Measurements from ENCODE around the gene GRIP1.

The GRIP1 gene

GRCh38 chr12:66648033-66648735, 30.7 kb downstream of the GRIP1 start:
- Histone ChIP-seq H4K20me1 (ENCODE audit: low read depth, low read length) (no peaks in the 10 kb centered on the region), H3K4me3 (ENCODE audit: insufficient read depth, low read length, poor library complexity, severe bottlenecking) (no peak overlapping the region), H3F3A (ENCODE audit: insufficient read depth) (no peaks in the 10 kb centered on the region), H3K27ac (ENCODE audit: low read depth, low read length) (no peak overlapping the region), H2AFZ (ENCODE audit: low read depth, low read length, severe bottlenecking) (no peak overlapping the region), H3K9me2 (replicated peaks; ENCODE audit: insufficient read depth, low read length) (no peaks in the 10 kb centered on the region), H3K36me3 (ENCODE audit: low read length) (no peaks in the 10 kb centered on the region), H3K9ac (ENCODE audit: low read length) (no peak overlapping the region), H3K4me2 (ENCODE audit: low read depth, low read length, poor library complexity, severe bottlenecking) (no peak overlapping the region), H3K79me2 (ENCODE audit: insufficient read depth, low read length) (no peaks in the 10 kb centered on the region), H3K27me3 (ENCODE audit: low read length) (no peaks in the 10 kb centered on the region), H3K9me3 (ENCODE audit: insufficient read depth, low read length) (no peaks in the 10 kb centered on the region)
- TF ChIP-seq CTCF (IDR thresholded peaks at IDR 0.05; ENCODE audit: insufficient read depth, low read length, poor library complexity, severe bottlenecking) = no peak
- TF ChIP-seq EZH2phosphoT487 (conservative IDR thresholded peaks at IDR 0.05; ENCODE audit: low read length) = no peak

GRCh38 chr12:66647034-66647691, 31.7 kb downstream of the GRIP1 start:
- no peak overlapping the region for H3K27ac ChIP-seq (ENCODE audit: low read depth, low read length)

GRCh38 chr12:66644151-66644550, 34.7 kb downstream of the GRIP1 start:
- Histone ChIP-seq H3K27ac (ENCODE audit: low read depth, low read length) (no peak overlapping the region), H3K4me3 (ENCODE audit: insufficient read depth, low read length, poor library complexity, severe bottlenecking) (no peak overlapping the region), H3K27me3 (ENCODE audit: low read length) (no peaks in the 10 kb centered on the region), H3K9me3 (ENCODE audit: insufficient read depth, low read length) (no peaks in the 10 kb centered on the region), H2AFZ (ENCODE audit: low read depth, low read length, severe bottlenecking) (no peak overlapping the region), H3K79me2 (ENCODE audit: insufficient read depth, low read length) (no peaks in the 10 kb centered on the region), H3K36me3 (ENCODE audit: low read length) (no peaks in the 10 kb centered on the region), H4K20me1 (ENCODE audit: low read depth, low read length) (no peaks in the 10 kb centered on the region), H3K9me2 (replicated peaks; ENCODE audit: insufficient read depth, low read length) (no peaks in the 10 kb centered on the region), H3F3A (ENCODE audit: insufficient read depth) (no peaks in the 10 kb centered on the region), H3K4me2 (ENCODE audit: low read depth, low read length, poor library complexity, severe bottlenecking) (no peak overlapping the region), H3K9ac (ENCODE audit: low read length) (no peak overlapping the region)
- TF ChIP-seq EZH2phosphoT487 (conservative IDR thresholded peaks at IDR 0.05; ENCODE audit: low read length) (no peak), CTCF (IDR thresholded peaks at IDR 0.05; ENCODE audit: insufficient read depth, low read length, poor library complexity, severe bottlenecking) (no peak)

More at GRCh38 chr12:66647034-66647691, 31.7 kb downstream of the GRIP1 start:
- H3K9me2 ChIP-seq (replicated peaks; ENCODE audit: insufficient read depth, low read length) = no peaks in the 10 kb centered on the region
- no peaks in the 10 kb centered on the region for H3K9me3 ChIP-seq (ENCODE audit: insufficient read depth, low read length)
- no peak overlapping the region for H3K4me3 ChIP-seq (ENCODE audit: insufficient read depth, low read length, poor library complexity, severe bottlenecking)
- TF ChIP-seq CTCF (IDR thresholded peaks at IDR 0.05; ENCODE audit: insufficient read depth, low read length, poor library complexity, severe bottlenecking) (no peak), EZH2phosphoT487 (conservative IDR thresholded peaks at IDR 0.05; ENCODE audit: low read length) (no peak)
- no peaks in the 10 kb centered on the region for H4K20me1 ChIP-seq (ENCODE audit: low read depth, low read length)
- no peak overlapping the region for H3K4me2 ChIP-seq (ENCODE audit: low read depth, low read length, poor library complexity, severe bottlenecking)
- H3F3A ChIP-seq (ENCODE audit: insufficient read depth) = no peaks in the 10 kb centered on the region
- no peaks in the 10 kb centered on the region for H3K27me3 ChIP-seq (ENCODE audit: low read length)
- H3K9ac ChIP-seq (ENCODE audit: low read length) = no peak overlapping the region
- H2AFZ ChIP-seq (ENCODE audit: low read depth, low read length, severe bottlenecking) = no peak overlapping the region
- no peaks in the 10 kb centered on the region for H3K79me2 ChIP-seq (ENCODE audit: insufficient read depth, low read length)
- no peaks in the 10 kb centered on the region for H3K36me3 ChIP-seq (ENCODE audit: low read length)

Data from SU-DHL-6 (cell line).